ENCODE results near the gene MSL1. TPM values are rescaled to one million over a fixed set of nuclear protein-coding genes. Genes with fewer than 3 reads are reported as not detected.
A peak's percentile ranks its signal among the peaks of the same experiment; 100 is the strongest.

Gene MSL1
- total and polyA plus RNA-seq, 2 of the 13 experiments (the other 11 are each of a cell fraction or from before 2014, with no cell fraction given): 63.8 to 88.5 TPM

GRCh38 chr17:40100669-40101366 lies 21.0 kb upstream of the MSL1 start (continued):
- TF ChIP-seq ZNF704 (CRISPR knock-in tag; IDR thresholded peaks at IDR 0.05; ENCODE audit: borderline replicate concordance) (peak; percentile 99), JUN (CRISPR knock-in tag; IDR thresholded peaks at IDR 0.05) (peak; percentile 96), SMC3 (IDR thresholded peaks at IDR 0.05; ENCODE audit: low read length) (peak; percentile 50; the same call in 1 of the 2 replicates), ZNF781 (CRISPR knock-in tag; IDR thresholded peaks at IDR 0.05; ENCODE audit: borderline replicate concordance, not compliant biosample characterization) (peak; percentile 100), ZNF563 (CRISPR knock-in tag; IDR thresholded peaks at IDR 0.05) (peak; percentile 90), ZNF776 (CRISPR knock-in tag; IDR thresholded peaks at IDR 0.05) (peak; percentile 85), ZFP90 (CRISPR knock-in tag; IDR thresholded peaks at IDR 0.05; ENCODE audit: borderline replicate concordance) (peak; percentile 98), SKI (IDR thresholded peaks at IDR 0.05; ENCODE audit: partially characterized antibody) (peak; percentile 99), HDAC1 (CRISPR knock-in tag; IDR thresholded peaks at IDR 0.05) (peak; percentile 96), FOXC1 (CRISPR knock-in tag; IDR thresholded peaks at IDR 0.05; ENCODE audit: borderline replicate concordance) (peak; percentile 100), HDAC6 (IDR thresholded peaks at IDR 0.05; ENCODE audit: low read depth, low read length) (no peak), STAG1 (CRISPR knock-in tag; IDR thresholded peaks at IDR 0.05) (peak; percentile 23; the same call in 1 of the 2 replicates), RBM39 (IDR thresholded peaks at IDR 0.05; ENCODE audit: low read depth, low read length, poor library complexity, severe bottlenecking) (no peak), ZNF609 (CRISPR knock-in tag; IDR thresholded peaks at IDR 0.05; ENCODE audit: borderline replicate concordance) (peak; percentile 96), ZNF101 (CRISPR knock-in tag; IDR thresholded peaks at IDR 0.05; ENCODE audit: borderline replicate concordance, low read depth) (peak; percentile 99; the same call in 1 of the 2 replicates), ZNF660 (CRISPR knock-in tag; IDR thresholded peaks at IDR 0.05; ENCODE audit: borderline replicate concordance, low read depth) (peak; percentile 80; the same call in 1 of the 2 replicates), HNRNPK (IDR thresholded peaks at IDR 0.05; ENCODE audit: low read depth, low read length, poor library complexity, severe bottlenecking) (no peak), HMG20A (CRISPR knock-in tag; IDR thresholded peaks at IDR 0.05; ENCODE audit: borderline replicate concordance) (peak; percentile 85), MED13 (CRISPR knock-in tag; IDR thresholded peaks at IDR 0.05) (peak; percentile 94), RNF2 (conservative IDR thresholded peaks at IDR 0.05; ENCODE audit: low read depth) (0 out of 2 replicates have a peak, but pooled peaks have one; percentile 21), PTBP1 (IDR thresholded peaks at IDR 0.05; ENCODE audit: low read depth, low read length, poor library complexity, severe bottlenecking) (peak; percentile 49)
